ENCODE results near the gene UTS2R.
A peak's percentile ranks its signal among the peaks of the same experiment; 100 is the strongest.

The UTS2R gene

GRCh38 chr17:82415786-82416185 is 44.2 kb downstream of the UTS2R start:
- Histone ChIP-seq H2AFZ (ENCODE audit: low read length) (no peak overlapping the region), H3K27me3 (ENCODE audit: insufficient read depth, low read length, poor library complexity, severe bottlenecking) (no peaks in the 10 kb centered on the region), H3K4me2 (ENCODE audit: low read depth, low read length, poor library complexity, severe bottlenecking) (no peak overlapping the region), H3F3A (ENCODE audit: low read depth) (no peaks in the 10 kb centered on the region), H3K36me3 (ENCODE audit: insufficient read depth, low read length) (no peaks in the 10 kb centered on the region), H3K9me3 (ENCODE audit: insufficient read depth, low read depth, low read length) (no peaks in the 10 kb centered on the region), H4K20me1 (ENCODE audit: insufficient read depth, low read length, poor library complexity, severe bottlenecking) (peaks cover 22% of the 10 kb centered on the region), H3K9me2 (replicated peaks; ENCODE audit: low read depth, low read length) (no peaks in the 10 kb centered on the region), H3K9ac (ENCODE audit: low read depth, low read length, poor library complexity, severe bottlenecking) (no peak overlapping the region), H3K4me3 (ENCODE audit: low read length, poor library complexity, severe bottlenecking) (no peak overlapping the region), H3K79me2 (ENCODE audit: insufficient read depth, low read length) (peaks cover 27% of the 10 kb centered on the region; the same call in 1 of the 2 replicates), H3K4me1 (ENCODE audit: insufficient read depth, low read length, poor library complexity, severe bottlenecking) (peaks cover 17% of the 10 kb centered on the region)
- TF ChIP-seq EZH2phosphoT487 (IDR thresholded peaks at IDR 0.05; ENCODE audit: borderline replicate concordance) (no peak), CTCF (conservative IDR thresholded peaks at IDR 0.05; ENCODE audit: low read length) (no peak)

- no peaks in the 10 kb centered on the region for H3K27me3 ChIP-seq (ENCODE audit: insufficient read depth, low read length, poor library complexity, severe bottlenecking)
- no peak overlapping the region for H2AFZ ChIP-seq (ENCODE audit: low read length)
- H3K9me2 ChIP-seq (replicated peaks; ENCODE audit: low read depth, low read length) = no peaks in the 10 kb centered on the region
- TF ChIP-seq CTCF (conservative IDR thresholded peaks at IDR 0.05; ENCODE audit: low read length) (no peak), EZH2phosphoT487 (IDR thresholded peaks at IDR 0.05; ENCODE audit: borderline replicate concordance) (no peak)
- H3K4me1 ChIP-seq (ENCODE audit: insufficient read depth, low read length, poor library complexity, severe bottlenecking) = peaks cover 17% of the 10 kb centered on the region
- no peak overlapping the region for H3K4me3 ChIP-seq (ENCODE audit: low read length, poor library complexity, severe bottlenecking)
- H3K9me3 ChIP-seq (ENCODE audit: insufficient read depth, low read depth, low read length) = no peaks in the 10 kb centered on the region
- H3K36me3 ChIP-seq (ENCODE audit: insufficient read depth, low read length) = no peaks in the 10 kb centered on the region
- H3K4me2 ChIP-seq (ENCODE audit: low read depth, low read length, poor library complexity, severe bottlenecking) = no peak overlapping the region
- no peak overlapping the region for H3K9ac ChIP-seq (ENCODE audit: low read depth, low read length, poor library complexity, severe bottlenecking)
- H3F3A ChIP-seq (ENCODE audit: low read depth) = no peaks in the 10 kb centered on the region
- peaks cover 22% of the 10 kb centered on the region for H4K20me1 ChIP-seq (ENCODE audit: insufficient read depth, low read length, poor library complexity, severe bottlenecking)
- H3K79me2 ChIP-seq (ENCODE audit: insufficient read depth, low read length) = peaks cover 27% of the 10 kb centered on the region; the same call in 1 of the 2 replicates
Observed at GRCh38 chr17:82416264-82416663, 44.7 kb downstream of the UTS2R start.

GRCh38 chr17:82416771-82417170 is 45.2 kb downstream of the UTS2R start:
- H3F3A ChIP-seq (ENCODE audit: low read depth) = no peaks in the 10 kb centered on the region
- no peaks in the 10 kb centered on the region for H3K9me2 ChIP-seq (replicated peaks; ENCODE audit: low read depth, low read length)
- no peak overlapping the region for H2AFZ ChIP-seq (ENCODE audit: low read length)
- H3K4me3 ChIP-seq (ENCODE audit: low read length, poor library complexity, severe bottlenecking) = no peak overlapping the region
- H3K9me3 ChIP-seq (ENCODE audit: insufficient read depth, low read depth, low read length) = no peaks in the 10 kb centered on the region
- no peak overlapping the region for H3K9ac ChIP-seq (ENCODE audit: low read depth, low read length, poor library complexity, severe bottlenecking)
- H3K4me2 ChIP-seq (ENCODE audit: low read depth, low read length, poor library complexity, severe bottlenecking) = peak overlapping the region; percentile 93
- no peaks in the 10 kb centered on the region for H3K36me3 ChIP-seq (ENCODE audit: insufficient read depth, low read length)
- peaks cover 17% of the 10 kb centered on the region for H3K4me1 ChIP-seq (ENCODE audit: insufficient read depth, low read length, poor library complexity, severe bottlenecking)
- TF ChIP-seq CTCF (conservative IDR thresholded peaks at IDR 0.05; ENCODE audit: low read length) (peak; percentile 38), EZH2phosphoT487 (IDR thresholded peaks at IDR 0.05; ENCODE audit: borderline replicate concordance) (no peak)
- peaks cover 27% of the 10 kb centered on the region; the same call in 1 of the 2 replicates for H3K79me2 ChIP-seq (ENCODE audit: insufficient read depth, low read length)
- H3K27me3 ChIP-seq (ENCODE audit: insufficient read depth, low read length, poor library complexity, severe bottlenecking) = no peaks in the 10 kb centered on the region
- H4K20me1 ChIP-seq (ENCODE audit: insufficient read depth, low read length, poor library complexity, severe bottlenecking) = peaks cover 22% of the 10 kb centered on the region

Measured in Loucy (cell line).